Ovary (tissue), 9 donors: Measurements from ENCODE around the gene CTDSPL. TPM values are rescaled to one million over a fixed set of nuclear protein-coding genes. Genes with fewer than 3 reads are reported as not detected.

Source experiments
- DNase-seq, 5 donors: peaks; one replicate each; pipeline ENCODE4 v3.0.0-alpha.2; 2019 to 2020
- H3K27ac ChIP-seq, 2 donors: fragments of 200-600 bp; one replicate each; pipeline versions ENCODE4 v1.5.1 to v1.8.0; 2019 to 2022
- H3K27me3 ChIP-seq: fragments of 200-600 bp; one replicate; pipeline ENCODE4 v1.8.0; 2022
- H3K36me3 ChIP-seq: fragments of 200-600 bp; sonication (generic); one replicate; pipeline ENCODE4 v1.5.1; 2019
- H3K4me1 ChIP-seq: one replicate; pipeline ENCODE4 v1.8.1; 2013; ENCODE audit warnings: mild to moderate bottlenecking, moderate library complexity; ENCODE audit not compliant: insufficient read depth
- H3K4me3 ChIP-seq: fragments of 200-600 bp; sonication (generic); one replicate; pipeline ENCODE4 v1.5.1; 2017
- H3K9me3 ChIP-seq, 2 donors: fragments of 200-600 bp in 1 of 2; sonication (generic) in 1 of 2; one replicate each; pipeline versions ENCODE4 v1.5.1 to v1.8.1; 2013 to 2019; ENCODE audit warnings: mild to moderate bottlenecking in 1 of 2, moderate library complexity in 1 of 2
- EP300 ChIP-seq: sonication (generic); formaldehyde crosslinking; IDR thresholded peaks from one replicate; pipeline ENCODE4 v1.6.1; 2017; ENCODE audit warnings: antibody characterized with exemption
- POLR2A ChIP-seq: fragments of 450-650 bp; IDR thresholded peaks from one replicate; pipeline ENCODE4 v1.6.1; 2017; ENCODE audit warnings: antibody characterized with exemption, mild to moderate bottlenecking, moderate library complexity
- WGBS, 3 donors: extraction: QIAGEN DNeasy Blood & Tissue Kit in 1 of 3; methylation state at CpG; one replicate each; pipeline versions ENCODE4 v1.1.5 to v1.1.7; 2013 to 2017; 5-methylcytosine and 5-hydroxymethylcytosine counted together
- intact Hi-C, 4 donors: fragments of 100-400 bp; cut with DNase I; formaldehyde crosslinking; loops; one replicate each; pipeline versions ENCODE4 v1.11.0 to v1.15.1; 2022 to 2023
- polyA plus RNA-seq, 2 donors: library from polyadenylated mRNA; stranded (reverse); fragments of 200-250 nt in 1 of 2; fragments of 350-450 nt in 1 of 2; fragmentation: Illumina TruSeq in 1 of 2; extraction: RNeasy Lipid Tissue Mini Kit (QIAGEN cat#74804) in 1 of 2; gene quantifications; one replicate each; pipeline ENCODE4 v1.2.3, GENCODE V29; 2013 to 2014
- total RNA-seq, 7 donors: library from RNA; depleted of rRNA in 2 of 7; stranded (reverse); fragments of >200 nt in 2 of 7; fragmentation: NEBNext Ultra II Directional in 3 of 7; extraction: Animal tissue kit (Norgen Biotek cat#: 25700) in 3 of 7; gene quantifications; one replicate each; pipeline versions ENCODE4 v1.1.0 to v1.2.4, GENCODE V29; 2016 to 2023
- TF ChIP-seq, protein P1 (sequence below), 3 donors: fragments of 450-650 bp in 2 of 3; fragments of 200-600 bp in 1 of 3; IDR thresholded peaks; one replicate each; pipeline versions ENCODE4 v1.5.1 to v1.8.0; 2016 to 2022; ENCODE audit warnings: antibody characterized with exemption in 3 of 3, mild to moderate bottlenecking in 1 of 3
- donor health status: DM: no; HTN: no; CAD: no; lungs with moderate emphysema.
- donor health status: DM: no; HTN: no; CAD: no.
- donor health status: Bipolar disorder and iron deficiency.
- donor health status: DM: yes; HTN: yes; CAD: no.
- donor health status: DM: no; HTN: no; CAD: no.
- donor health status: DM: yes; HTN: yes; CAD: no.

The CTDSPL gene
- total and polyA plus RNA-seq, 9 donors = 14.8 to 41.1 (median 34.2) TPM

DNA sequence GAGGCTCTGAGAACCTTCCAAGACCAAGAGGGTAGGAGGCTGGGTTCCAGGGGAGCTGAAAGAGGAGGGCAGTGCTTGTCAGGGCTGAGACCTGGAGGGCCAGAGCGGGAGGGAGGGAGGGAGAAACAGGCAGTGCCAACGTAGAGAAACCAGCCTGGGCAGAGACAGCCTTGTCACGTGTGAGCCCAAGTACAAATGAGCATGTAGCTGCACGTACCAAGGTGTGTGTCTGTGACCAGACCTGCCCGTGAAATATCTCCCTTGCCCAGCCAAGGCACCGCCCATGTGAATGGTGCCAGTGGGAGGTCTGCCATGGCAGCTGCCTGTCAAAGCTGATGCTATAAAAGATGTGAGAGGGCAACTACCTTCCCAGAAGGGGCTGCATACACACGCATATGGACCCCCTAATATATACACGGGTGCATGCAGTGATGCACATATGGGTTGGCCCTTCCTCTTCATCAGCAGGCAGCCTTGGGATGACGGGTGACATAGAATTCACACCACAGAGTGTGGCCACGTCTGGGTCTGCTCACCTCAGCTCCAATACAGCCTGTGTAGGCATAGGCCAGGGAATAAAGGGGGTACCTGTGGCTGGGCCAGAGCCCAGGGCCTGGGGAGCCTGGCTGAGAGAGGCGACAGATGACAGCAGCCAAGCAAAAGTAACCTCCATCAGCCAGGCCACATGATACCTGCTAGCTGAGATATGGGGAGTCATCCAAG lies 7.8 kb upstream of the CTDSPL start:
- WGBS, 3 donors = 79 to 83% (median 82%) methylated on average over 11 of the region's 11 CpGs
- DNase-seq = no peak
- no peak overlapping the region for H3K4me3 ChIP-seq
- no peaks in the 10 kb centered on the region for H3K27me3 ChIP-seq
- no peaks in the 10 kb centered on the region for H3K36me3 ChIP-seq
- no peak overlapping the region for H3K27ac ChIP-seq
- no peaks in the 10 kb centered on the region for H3K9me3 ChIP-seq
- no peaks in the 10 kb centered on the region for H3K4me1 ChIP-seq
- intact Hi-C loops = loop anchor here (2.0 to 10.0 kb wide), 5 partner anchors 111 to 151 kb away; no protein-coding TSS in a partner anchor
- TF ChIP-seq, protein P1, sequence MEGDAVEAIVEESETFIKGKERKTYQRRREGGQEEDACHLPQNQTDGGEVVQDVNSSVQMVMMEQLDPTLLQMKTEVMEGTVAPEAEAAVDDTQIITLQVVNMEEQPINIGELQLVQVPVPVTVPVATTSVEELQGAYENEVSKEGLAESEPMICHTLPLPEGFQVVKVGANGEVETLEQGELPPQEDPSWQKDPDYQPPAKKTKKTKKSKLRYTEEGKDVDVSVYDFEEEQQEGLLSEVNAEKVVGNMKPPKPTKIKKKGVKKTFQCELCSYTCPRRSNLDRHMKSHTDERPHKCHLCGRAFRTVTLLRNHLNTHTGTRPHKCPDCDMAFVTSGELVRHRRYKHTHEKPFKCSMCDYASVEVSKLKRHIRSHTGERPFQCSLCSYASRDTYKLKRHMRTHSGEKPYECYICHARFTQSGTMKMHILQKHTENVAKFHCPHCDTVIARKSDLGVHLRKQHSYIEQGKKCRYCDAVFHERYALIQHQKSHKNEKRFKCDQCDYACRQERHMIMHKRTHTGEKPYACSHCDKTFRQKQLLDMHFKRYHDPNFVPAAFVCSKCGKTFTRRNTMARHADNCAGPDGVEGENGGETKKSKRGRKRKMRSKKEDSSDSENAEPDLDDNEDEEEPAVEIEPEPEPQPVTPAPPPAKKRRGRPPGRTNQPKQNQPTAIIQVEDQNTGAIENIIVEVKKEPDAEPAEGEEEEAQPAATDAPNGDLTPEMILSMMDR (IDR thresholded peaks at IDR 0.05) = no peak
- TF ChIP-seq POLR2A = no peak
- no peak for TF ChIP-seq EP300

DNA sequence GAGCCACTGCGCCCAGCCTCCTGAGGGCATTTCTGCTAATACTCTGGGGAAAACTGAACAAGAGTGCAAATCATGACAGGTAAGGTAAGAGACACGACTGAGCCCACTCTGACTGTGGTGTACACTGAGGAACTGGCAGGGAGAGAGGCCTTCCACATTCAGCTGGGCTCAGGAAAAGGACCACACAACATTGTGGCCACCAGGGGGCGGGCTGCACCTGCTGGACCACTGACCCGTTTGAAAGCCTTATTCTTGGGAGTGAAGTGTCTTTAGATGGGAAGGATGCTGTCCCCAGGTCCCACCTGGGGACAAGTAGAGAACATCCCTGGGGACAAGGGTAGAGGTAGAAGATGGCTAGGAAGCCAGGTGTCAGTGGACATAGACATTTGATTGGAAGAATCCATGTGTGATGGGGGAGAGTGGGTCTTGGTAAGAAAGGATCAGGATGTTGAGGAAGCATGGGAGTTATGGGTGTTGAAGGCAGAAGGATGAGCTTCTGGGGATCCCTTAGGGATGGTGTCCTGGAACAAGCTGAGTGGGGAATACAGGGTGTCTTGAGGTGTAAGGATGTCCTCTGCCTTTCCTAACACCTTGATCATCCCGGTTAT lies 6.2 kb upstream of the CTDSPL start:
- no peaks in the 10 kb centered on the region for H3K27me3 ChIP-seq
- 36 to 40% (median 38%) methylated on average over 5 of the region's 5 CpGs for WGBS, 3 donors
- H3K36me3 ChIP-seq = no peaks in the 10 kb centered on the region
- no peak for TF ChIP-seq EP300
- TF ChIP-seq, protein P1 (IDR thresholded peaks at IDR 0.05) = peak; percentile 90 to 92 (median 91)
- H3K27ac ChIP-seq = no peak overlapping the region
- peak; percentile 80 to 93 (median 89) for DNase-seq
- peaks cover 5% of the 10 kb centered on the region for H3K4me1 ChIP-seq
- intact Hi-C loops = loop anchor here (2.0 to 10.0 kb wide), 6 partner anchors 109 to 149 kb away; no protein-coding TSS in a partner anchor
- no peaks in the 10 kb centered on the region for H3K9me3 ChIP-seq
- H3K4me3 ChIP-seq = no peak overlapping the region

DNA sequence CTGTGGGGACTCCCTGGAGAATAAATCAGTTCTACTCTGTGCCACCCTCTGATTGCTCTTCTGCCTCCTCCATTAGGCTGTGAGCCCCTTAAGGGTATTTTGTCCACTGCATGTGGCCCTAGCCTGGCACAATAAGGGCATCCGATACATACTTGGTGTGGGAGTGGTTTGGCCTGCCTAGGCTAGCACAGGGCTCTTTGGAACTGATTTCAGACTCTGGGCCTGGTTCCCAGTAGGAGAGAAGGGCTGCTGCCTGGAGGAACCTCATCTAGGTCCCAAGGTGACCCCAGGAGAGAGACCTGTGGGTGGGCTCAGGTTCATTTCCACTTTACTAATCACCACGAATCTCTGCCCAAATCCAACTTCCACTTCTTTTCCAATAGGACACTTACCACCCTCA lies 5.3 kb upstream of the CTDSPL start:
- WGBS, 3 donors = 58 to 79% (median 71%) methylated on average over 2 of the region's 2 CpGs
- Histone ChIP-seq H3K4me3 (no peak overlapping the region), H3K27me3 (no peaks in the 10 kb centered on the region), H3K9me3 (no peaks in the 10 kb centered on the region), H3K27ac (no peak overlapping the region), H3K36me3 (no peaks in the 10 kb centered on the region), H3K4me1 (peaks cover 5% of the 10 kb centered on the region)
- TF ChIP-seq POLR2A (no peak), EP300 (no peak)
- TF ChIP-seq, protein P1 (IDR thresholded peaks at IDR 0.05) = no peak
- no peak for DNase-seq
- intact Hi-C loops = loop anchor here in 2 of 4 donors (5.0 to 10.0 kb wide), 3 partner anchors 108 to 148 kb away; no protein-coding TSS in a partner anchor

DNA sequence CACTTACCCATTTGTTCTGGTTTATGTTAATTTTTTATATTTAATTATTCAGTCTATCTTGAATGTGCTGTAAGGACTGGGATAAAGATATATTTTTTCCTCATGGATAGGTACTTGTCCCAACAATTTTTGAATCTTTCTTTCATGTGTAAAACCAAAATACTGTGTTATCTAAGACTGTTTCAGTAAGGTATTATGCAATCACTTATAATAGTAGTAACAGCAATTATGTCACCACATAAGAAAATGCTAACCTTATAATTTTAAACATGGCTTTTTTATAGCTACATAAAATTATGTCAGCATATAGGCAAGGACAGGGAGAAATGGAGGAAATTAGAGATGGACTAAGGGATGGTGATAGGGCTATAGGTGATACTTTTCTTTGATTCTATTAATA lies 2.9 kb upstream of the CTDSPL start:
- TF ChIP-seq POLR2A (no peak), EP300 (no peak)
- TF ChIP-seq, protein P1 (IDR thresholded peaks at IDR 0.05) = no peak
- Histone ChIP-seq H3K36me3 (no peaks in the 10 kb centered on the region), H3K4me1 (peaks cover 6% of the 10 kb centered on the region), H3K4me3 (no peak overlapping the region), H3K27me3 (no peaks in the 10 kb centered on the region), H3K27ac (no peak overlapping the region), H3K9me3 (no peaks in the 10 kb centered on the region)
- no peak for DNase-seq
- intact Hi-C loops = loop anchor here in 2 of 4 donors (5.0 to 10.0 kb wide), 3 partner anchors 106 to 146 kb away; no protein-coding TSS in a partner anchor
